Progenitor cell of endocrine pancreas (in vitro differentiated cells): ENCODE results near the gene SATB1. TPM values are rescaled to one million over a fixed set of nuclear protein-coding genes. Genes with fewer than 3 reads are reported as not detected.

Source experiments
- DNase-seq: peaks from one replicate; pipeline ENCODE4 v3.0.0; 2021; ENCODE audit warnings: low spot score; ENCODE audit not compliant: unreplicated experiment
- H3K27ac Mint-ChIP-seq: 2 replicates; pipeline ENCODE4 v1.8.0; 2021; ENCODE audit warnings: mild to moderate bottlenecking, moderate library complexity, mixed read lengths
- H3K27me3 Mint-ChIP-seq: 2 replicates; pipeline ENCODE4 v1.8.0; 2021; ENCODE audit warnings: mixed read lengths
- H3K36me3 Mint-ChIP-seq: 2 replicates; pipeline ENCODE4 v1.8.0; 2022; ENCODE audit warnings: mixed read lengths; ENCODE audit not compliant: insufficient read depth
- H3K4me1 Mint-ChIP-seq: 2 replicates; pipeline ENCODE4 v1.8.0; 2021; ENCODE audit warnings: low read depth, mixed read lengths
- H3K4me3 Mint-ChIP-seq: 2 replicates; pipeline ENCODE4 v1.8.0; 2021; ENCODE audit warnings: low read depth, mild to moderate bottlenecking, moderate library complexity, mixed read lengths
- H3K9me3 Mint-ChIP-seq: 2 replicates; pipeline ENCODE4 v1.8.0; 2021; ENCODE audit warnings: low read depth, mixed read lengths
- total RNA-seq: library from RNA; stranded (reverse); gene quantifications from 2 replicates; pipeline ENCODE4 v1.2.1, GENCODE V29; 2021
- TF ChIP-seq, protein P1 (sequence below): fragments of 200-600 bp; sonication (generic); IDR thresholded peaks from one replicate; pipeline ENCODE4 v1.5.0; 2021; ENCODE audit warnings: antibody characterized with exemption, mild to moderate bottlenecking; ENCODE audit not compliant: unreplicated experiment

Gene SATB1
- total RNA-seq, 1 donor from 2014 or later = 65.6 TPM

DNA sequence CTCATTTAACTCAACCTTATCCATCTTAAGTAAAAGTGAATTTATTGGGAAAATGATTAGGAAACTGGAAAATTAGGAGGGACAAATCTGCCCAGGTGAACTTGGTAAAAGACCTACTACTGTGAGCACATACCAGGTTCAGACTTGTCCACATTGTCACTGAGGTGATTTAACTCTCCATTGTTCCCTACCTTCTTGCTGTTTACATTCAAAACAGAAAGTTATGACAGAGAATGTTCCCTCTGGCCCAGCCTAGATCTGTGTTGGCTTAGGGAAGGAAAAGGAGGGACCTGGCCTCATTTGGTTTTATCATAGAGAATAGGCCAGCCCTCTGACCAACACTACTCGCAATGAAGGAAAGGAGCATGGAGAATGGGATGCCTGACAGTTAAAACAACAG lies 117.6 kb downstream of the SATB1 start:
- no peaks in the 10 kb centered on the region for H3K9me3 Mint-ChIP-seq
- TF ChIP-seq, protein P1, sequence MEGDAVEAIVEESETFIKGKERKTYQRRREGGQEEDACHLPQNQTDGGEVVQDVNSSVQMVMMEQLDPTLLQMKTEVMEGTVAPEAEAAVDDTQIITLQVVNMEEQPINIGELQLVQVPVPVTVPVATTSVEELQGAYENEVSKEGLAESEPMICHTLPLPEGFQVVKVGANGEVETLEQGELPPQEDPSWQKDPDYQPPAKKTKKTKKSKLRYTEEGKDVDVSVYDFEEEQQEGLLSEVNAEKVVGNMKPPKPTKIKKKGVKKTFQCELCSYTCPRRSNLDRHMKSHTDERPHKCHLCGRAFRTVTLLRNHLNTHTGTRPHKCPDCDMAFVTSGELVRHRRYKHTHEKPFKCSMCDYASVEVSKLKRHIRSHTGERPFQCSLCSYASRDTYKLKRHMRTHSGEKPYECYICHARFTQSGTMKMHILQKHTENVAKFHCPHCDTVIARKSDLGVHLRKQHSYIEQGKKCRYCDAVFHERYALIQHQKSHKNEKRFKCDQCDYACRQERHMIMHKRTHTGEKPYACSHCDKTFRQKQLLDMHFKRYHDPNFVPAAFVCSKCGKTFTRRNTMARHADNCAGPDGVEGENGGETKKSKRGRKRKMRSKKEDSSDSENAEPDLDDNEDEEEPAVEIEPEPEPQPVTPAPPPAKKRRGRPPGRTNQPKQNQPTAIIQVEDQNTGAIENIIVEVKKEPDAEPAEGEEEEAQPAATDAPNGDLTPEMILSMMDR = no peak
- DNase-seq = no peak
- no peaks in the 10 kb centered on the region for H3K27me3 Mint-ChIP-seq
- H3K27ac Mint-ChIP-seq = no peak overlapping the region
- H3K4me3 Mint-ChIP-seq = no peak overlapping the region
- no peaks in the 10 kb centered on the region for H3K4me1 Mint-ChIP-seq
- no peaks in the 10 kb centered on the region for H3K36me3 Mint-ChIP-seq

DNA sequence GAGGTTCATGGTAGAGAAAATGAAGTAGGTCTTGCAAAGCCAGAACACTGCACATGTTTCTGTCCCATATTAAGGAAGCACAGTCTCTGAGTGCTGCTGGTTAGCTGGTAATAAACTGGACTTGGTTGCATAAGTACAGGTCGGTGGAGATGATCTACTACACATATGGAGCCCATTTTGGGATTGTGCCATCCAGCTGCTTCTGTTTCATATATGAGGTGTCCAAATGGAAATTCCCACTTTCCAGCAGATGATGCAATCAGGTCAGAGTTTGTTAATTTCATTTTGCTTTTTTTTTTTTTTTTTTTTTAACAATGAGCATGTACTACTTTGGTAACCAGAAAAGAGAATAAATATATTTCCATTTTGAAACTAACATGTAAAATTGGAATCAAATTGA lies 122.6 kb downstream of the SATB1 start:
- TF ChIP-seq, protein P1 = no peak

DNA sequence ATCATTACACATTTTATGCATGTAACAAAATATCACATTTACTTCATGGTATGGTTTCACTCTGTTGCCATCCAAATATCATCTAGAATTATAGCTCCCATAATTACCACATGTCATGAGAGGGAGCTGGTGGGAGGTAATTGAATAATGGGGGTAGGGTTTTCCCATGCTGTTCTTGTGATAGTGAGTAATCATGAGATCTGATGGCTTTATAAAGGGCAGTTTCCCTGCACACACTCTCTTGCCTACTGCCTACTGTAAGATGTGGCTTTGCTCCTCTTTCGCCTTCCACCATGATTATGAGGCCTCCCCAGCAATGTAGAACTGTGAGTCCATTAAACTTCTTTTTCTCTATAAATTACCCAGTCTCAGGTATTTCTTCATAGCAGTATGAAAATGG lies 123.4 kb downstream of the SATB1 start:
- TF ChIP-seq, protein P1 = no peak
- H3K27ac Mint-ChIP-seq = no peak overlapping the region
- H3K4me3 Mint-ChIP-seq = no peak overlapping the region
- DNase-seq = no peak
- no peaks in the 10 kb centered on the region for H3K4me1 Mint-ChIP-seq
- peaks cover 2% of the 10 kb centered on the region for H3K36me3 Mint-ChIP-seq
- no peaks in the 10 kb centered on the region for H3K27me3 Mint-ChIP-seq
- peaks cover 30% of the 10 kb centered on the region for H3K9me3 Mint-ChIP-seq

More for the DNA sequence above, 122.6 kb downstream of the SATB1 start:
- no peak for DNase-seq
- peaks cover 23% of the 10 kb centered on the region for H3K9me3 Mint-ChIP-seq
- no peaks in the 10 kb centered on the region for H3K4me1 Mint-ChIP-seq
- no peak overlapping the region for H3K27ac Mint-ChIP-seq
- no peak overlapping the region for H3K4me3 Mint-ChIP-seq
- H3K36me3 Mint-ChIP-seq = no peaks in the 10 kb centered on the region
- H3K27me3 Mint-ChIP-seq = no peaks in the 10 kb centered on the region

DNA sequence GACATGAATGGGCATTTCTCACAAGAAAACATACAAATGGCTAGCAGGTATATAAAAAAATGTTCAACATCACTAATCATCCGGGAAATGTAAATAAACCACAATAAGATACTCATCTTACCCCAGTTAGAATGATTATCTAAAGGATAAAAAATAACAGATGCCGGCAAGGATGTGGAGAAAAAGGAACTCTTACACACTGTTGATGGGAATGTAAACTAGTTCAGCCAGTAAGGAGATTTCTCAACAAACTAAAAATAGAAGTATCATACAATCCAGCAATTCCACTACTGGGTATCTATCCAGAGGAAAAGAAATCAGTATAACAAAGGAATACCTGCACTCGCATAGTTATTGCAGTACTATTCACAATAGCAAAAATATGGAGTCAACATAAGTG lies 124.2 kb downstream of the SATB1 start:
- Mint-ChIP-seq H3K36me3 (peaks cover 5% of the 10 kb centered on the region), H3K9me3 (peaks cover 32% of the 10 kb centered on the region), H3K4me3 (no peak overlapping the region), H3K27ac (no peak overlapping the region), H3K27me3 (no peaks in the 10 kb centered on the region), H3K4me1 (no peaks in the 10 kb centered on the region)
- DNase-seq = no peak
- TF ChIP-seq, protein P1 = no peak

GRCh38 chr3:18297126-18297525 lies 128.0 kb downstream of the SATB1 start:
- Mint-ChIP-seq H3K4me1 (no peaks in the 10 kb centered on the region), H3K9me3 (peaks cover 36% of the 10 kb centered on the region)
- TF ChIP-seq, protein P1 = no peak

More at GRCh38 chr3:18297126-18297525, 128.0 kb downstream of the SATB1 start:
- Mint-ChIP-seq H3K4me3 (no peak overlapping the region), H3K36me3 (peaks cover 7% of the 10 kb centered on the region), H3K27me3 (no peaks in the 10 kb centered on the region), H3K27ac (no peak overlapping the region)
- no peak for DNase-seq
